ENCODE data around the gene STK32C.
A peak's percentile ranks its signal among the peaks of the same experiment; 100 is the strongest.

The STK32C gene

DNA sequence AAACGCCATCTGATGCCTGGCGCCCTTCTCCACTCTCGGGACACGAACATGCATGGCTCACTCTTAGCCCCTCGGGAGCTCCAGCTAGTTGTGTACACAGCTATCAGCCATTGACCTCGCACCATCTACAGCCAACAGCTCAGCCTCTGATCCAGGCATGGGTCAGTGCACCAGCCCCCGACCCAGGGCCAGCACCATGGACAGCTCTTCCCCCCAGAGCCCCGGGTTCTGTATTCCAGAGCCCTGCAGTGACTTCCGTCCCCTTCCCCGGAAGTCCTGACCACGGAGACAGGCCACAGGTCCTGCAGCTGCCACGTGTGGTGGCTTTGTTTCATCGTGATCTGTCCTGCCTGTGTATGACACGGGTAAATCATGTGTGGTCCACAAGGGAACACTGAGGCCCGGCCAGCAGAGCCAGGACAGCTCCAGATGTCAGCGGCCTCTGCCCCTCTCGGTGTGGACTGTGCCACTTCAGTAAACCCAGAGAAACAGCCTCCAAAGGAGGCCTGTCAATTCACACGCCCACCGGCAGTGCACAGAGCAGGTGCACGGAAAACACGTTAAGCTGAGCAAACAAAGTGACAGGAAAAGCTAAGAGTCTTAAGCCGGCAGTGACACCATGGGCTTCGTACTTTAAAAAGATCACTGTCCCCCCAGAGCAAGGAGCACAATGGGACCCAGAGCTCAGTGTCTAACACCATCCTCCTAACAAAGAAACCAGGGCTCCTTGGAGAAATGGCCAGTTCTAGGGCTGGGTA is 13.0 kb downstream of the STK32C start:
- Mint-ChIP-seq H3K4me1 (peaks cover 15% of the 10 kb centered on the region), H3K4me3 (no peak overlapping the region), H3K36me3 (ENCODE audit: low read depth) (no peaks in the 10 kb centered on the region), H3K9me3 (no peaks in the 10 kb centered on the region), H3K27me3 (ENCODE audit: low read depth, poor library complexity) (peaks cover 23% of the 10 kb centered on the region), H3K27ac (no peak overlapping the region)
- TF ChIP-seq, protein P1, sequence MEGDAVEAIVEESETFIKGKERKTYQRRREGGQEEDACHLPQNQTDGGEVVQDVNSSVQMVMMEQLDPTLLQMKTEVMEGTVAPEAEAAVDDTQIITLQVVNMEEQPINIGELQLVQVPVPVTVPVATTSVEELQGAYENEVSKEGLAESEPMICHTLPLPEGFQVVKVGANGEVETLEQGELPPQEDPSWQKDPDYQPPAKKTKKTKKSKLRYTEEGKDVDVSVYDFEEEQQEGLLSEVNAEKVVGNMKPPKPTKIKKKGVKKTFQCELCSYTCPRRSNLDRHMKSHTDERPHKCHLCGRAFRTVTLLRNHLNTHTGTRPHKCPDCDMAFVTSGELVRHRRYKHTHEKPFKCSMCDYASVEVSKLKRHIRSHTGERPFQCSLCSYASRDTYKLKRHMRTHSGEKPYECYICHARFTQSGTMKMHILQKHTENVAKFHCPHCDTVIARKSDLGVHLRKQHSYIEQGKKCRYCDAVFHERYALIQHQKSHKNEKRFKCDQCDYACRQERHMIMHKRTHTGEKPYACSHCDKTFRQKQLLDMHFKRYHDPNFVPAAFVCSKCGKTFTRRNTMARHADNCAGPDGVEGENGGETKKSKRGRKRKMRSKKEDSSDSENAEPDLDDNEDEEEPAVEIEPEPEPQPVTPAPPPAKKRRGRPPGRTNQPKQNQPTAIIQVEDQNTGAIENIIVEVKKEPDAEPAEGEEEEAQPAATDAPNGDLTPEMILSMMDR (IDR thresholded peaks at IDR 0.05) = no peak
- peak; percentile 81 for DNase-seq

DNA sequence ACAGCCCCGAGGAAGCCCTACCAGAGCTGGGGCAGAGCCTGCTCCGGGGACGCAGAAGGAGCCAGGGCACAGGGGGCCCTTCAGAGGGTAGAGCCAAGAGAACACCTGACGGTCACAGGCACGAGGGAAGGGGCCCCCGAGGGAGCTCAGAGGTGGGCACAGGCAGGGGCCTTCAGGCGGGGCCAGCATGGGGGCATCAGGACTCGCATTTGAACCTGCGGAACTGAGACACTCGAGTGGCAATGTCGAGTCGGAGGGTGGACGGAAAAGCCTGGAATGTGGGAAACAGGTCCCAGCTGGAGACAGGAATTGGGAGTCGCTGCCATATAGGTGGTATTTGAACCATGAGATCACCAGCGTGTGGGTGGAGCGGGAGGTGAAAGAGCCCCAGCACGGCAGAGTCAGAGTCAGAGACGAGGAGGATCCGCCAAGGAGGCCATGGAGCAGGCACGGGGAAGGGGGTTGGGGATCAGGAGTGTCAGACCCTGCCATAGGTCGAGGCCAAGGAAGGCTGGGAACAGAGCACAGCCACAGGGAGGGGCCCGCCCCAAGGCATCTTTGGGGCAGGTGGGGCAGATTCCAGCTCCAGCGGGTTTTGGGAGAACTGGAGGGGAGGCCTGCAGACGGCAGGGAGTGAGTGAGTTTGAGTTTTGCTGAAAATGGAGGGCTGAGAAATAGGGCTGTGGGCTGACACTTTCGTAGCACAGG is 13.8 kb downstream of the STK32C start:
- DNase-seq = no peak
- H3K36me3 Mint-ChIP-seq (ENCODE audit: low read depth) = no peaks in the 10 kb centered on the region
- no peak overlapping the region for H3K4me3 Mint-ChIP-seq
- H3K27ac Mint-ChIP-seq = no peak overlapping the region
- TF ChIP-seq, protein P1 (IDR thresholded peaks at IDR 0.05) = no peak
- H3K9me3 Mint-ChIP-seq = no peaks in the 10 kb centered on the region
- peaks cover 18% of the 10 kb centered on the region for H3K27me3 Mint-ChIP-seq (ENCODE audit: low read depth, poor library complexity)
- peaks cover 20% of the 10 kb centered on the region for H3K4me1 Mint-ChIP-seq

DNA sequence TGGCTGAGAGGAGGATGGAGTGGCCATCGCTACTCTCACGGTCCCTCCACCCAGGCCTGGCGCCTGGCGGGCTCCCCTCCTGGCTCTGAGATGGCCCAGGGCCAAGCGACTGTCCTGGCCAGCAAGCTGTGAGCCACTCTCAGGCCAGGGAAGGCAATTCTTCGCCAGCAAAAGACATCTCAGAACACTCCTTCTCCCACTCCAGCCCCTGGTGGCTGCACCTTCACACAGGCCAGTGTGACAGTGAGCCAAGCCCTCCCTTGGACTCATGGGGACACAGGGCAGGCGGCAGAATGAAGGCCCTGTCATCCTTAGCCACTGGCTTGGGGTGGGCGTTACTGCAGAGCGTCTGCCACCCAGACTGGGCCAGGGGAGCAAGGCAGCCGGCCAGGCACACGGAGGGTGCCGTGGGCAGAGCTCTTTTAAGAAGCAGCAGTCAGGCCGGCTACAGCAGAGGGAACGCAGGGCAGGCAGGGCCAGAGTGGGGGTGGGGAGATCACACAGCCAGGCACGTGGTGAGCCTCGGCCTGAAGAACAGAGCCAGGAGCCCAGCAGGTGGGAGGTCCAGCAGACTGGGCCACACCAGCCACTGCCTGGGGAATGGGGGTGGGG is 14.4 kb downstream of the STK32C start:
- Mint-ChIP-seq H3K36me3 (ENCODE audit: low read depth) (no peaks in the 10 kb centered on the region), H3K4me1 (peaks cover 20% of the 10 kb centered on the region), H3K9me3 (peaks cover 3% of the 10 kb centered on the region), H3K27me3 (ENCODE audit: low read depth, poor library complexity) (peaks cover 18% of the 10 kb centered on the region), H3K4me3 (no peak overlapping the region), H3K27ac (no peak overlapping the region)
- TF ChIP-seq, protein P1 (IDR thresholded peaks at IDR 0.05) = no peak
- DNase-seq = no peak

DNA sequence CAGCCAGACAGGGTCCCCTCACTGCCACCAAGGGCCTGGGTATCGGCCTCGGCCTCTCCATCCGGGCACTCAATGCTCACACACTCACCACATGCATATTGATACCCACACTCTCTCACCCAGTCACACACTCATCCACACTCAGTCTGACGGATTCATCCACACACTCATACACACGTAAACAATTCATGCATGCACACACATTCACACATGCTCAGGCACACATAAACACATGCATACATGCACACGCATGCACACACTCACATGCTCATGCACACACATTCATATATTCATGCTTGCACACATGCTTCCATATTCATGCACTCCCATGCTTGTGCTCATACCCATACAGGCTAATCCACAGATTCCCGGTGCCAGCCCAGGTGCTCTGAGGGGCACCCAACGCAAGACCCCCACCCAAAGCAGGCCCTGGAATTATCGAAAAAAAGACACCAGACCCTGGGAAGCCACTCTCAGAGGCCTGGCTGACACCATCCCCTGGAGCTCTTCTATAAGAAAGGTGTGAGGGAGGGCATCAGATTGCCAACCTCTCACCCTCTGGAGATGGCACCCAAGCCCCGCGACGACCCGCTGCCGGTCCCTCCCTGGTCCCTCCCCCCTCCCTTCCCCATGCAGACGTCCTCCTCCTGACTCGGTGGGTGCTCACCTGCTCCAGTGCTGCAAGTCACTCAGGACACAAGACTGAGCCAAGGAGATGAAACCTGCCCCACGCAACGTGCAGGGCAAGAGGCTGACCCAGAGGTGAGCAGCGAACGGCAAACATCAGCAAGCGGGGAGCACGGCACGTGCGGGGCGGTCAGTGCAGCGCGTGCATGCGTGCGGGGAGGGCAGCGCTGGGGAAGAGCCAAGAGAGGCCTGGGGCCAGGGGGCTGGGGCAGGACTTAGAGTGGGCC is 15.2 kb downstream of the STK32C start:
- H3K4me3 Mint-ChIP-seq = no peak overlapping the region

DNA sequence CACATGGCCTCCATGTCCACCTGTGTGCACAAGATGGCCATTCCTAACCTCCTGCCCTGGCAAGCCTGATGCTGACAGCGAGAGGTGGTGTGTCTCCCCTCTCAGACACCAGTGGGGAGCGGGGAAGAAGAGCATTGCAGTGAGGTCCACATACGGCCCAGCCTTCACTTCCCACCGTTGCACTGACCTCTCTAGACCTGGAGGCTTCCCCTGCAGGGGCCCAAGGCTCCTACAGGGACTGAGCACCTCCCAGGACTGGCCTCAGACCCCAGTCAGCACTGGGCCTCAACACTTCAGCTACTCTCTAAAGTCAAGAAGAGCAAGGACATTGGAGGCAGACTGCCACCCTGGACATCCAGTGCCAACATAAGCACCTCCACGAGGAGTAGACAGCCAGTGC is 15.9 kb downstream of the STK32C start:
- TF ChIP-seq, protein P1 (IDR thresholded peaks at IDR 0.05) = no peak
- peaks cover 14% of the 10 kb centered on the region for H3K27me3 Mint-ChIP-seq (ENCODE audit: low read depth, poor library complexity)

More for the DNA sequence above, 15.2 kb downstream of the STK32C start:
- Mint-ChIP-seq H3K36me3 (ENCODE audit: low read depth) (no peaks in the 10 kb centered on the region), H3K27ac (no peak overlapping the region), H3K9me3 (peaks cover 10% of the 10 kb centered on the region), H3K4me1 (peaks cover 15% of the 10 kb centered on the region), H3K27me3 (ENCODE audit: low read depth, poor library complexity) (peaks cover 14% of the 10 kb centered on the region)
- no peak for DNase-seq
- TF ChIP-seq, protein P1 (IDR thresholded peaks at IDR 0.05) = no peak

More for the DNA sequence above, 15.9 kb downstream of the STK32C start:
- Mint-ChIP-seq H3K27ac (no peak overlapping the region), H3K36me3 (ENCODE audit: low read depth) (no peaks in the 10 kb centered on the region), H3K4me3 (no peak overlapping the region), H3K9me3 (peaks cover 13% of the 10 kb centered on the region), H3K4me1 (peaks cover 15% of the 10 kb centered on the region)
- DNase-seq = no peak

All from nephron progenitor cell (in vitro differentiated cells).